HFF-Myc (cell line): ENCODE data around the gene PARD3B.

Experiments used
- DNase-seq: peaks from one replicate; pipeline ENCODE4 v3.0.0-alpha.2; 2011; ENCODE audit warnings: low read depth; ENCODE audit errors: extremely low read depth
- H3K4me3 ChIP-seq: replicated peaks from 2 replicates; pipeline ENCODE4 v1.5.1; 2011; ENCODE audit warnings: low read depth, mild to moderate bottlenecking, control low read depth, low read length
- TF ChIP-seq, protein P1 (sequence below): IDR thresholded peaks from 2 replicates; pipeline ENCODE4 v1.5.1; 2012; ENCODE audit warnings: mild to moderate bottlenecking, low read depth, low read length, control low read depth; ENCODE audit errors: missing control alignments

Gene PARD3B

DNA sequence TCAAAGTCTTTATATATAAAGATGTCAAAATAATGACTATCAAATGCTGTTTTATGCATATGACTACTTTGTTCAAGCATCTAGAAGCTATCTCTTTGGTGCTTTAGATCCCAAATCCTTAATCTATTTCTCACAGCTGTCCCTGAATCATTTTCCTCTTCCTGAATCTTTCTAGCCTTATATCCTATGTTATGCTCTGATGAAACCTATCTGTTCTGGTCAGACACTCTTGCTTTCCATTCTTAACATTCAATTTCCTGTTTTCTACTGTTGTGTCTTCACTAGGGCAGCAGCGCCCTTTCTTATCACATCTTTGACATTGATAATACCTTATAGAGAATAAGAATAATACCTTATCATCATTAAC is 6.3 kb upstream of the PARD3B start:
- TF ChIP-seq, protein P1, sequence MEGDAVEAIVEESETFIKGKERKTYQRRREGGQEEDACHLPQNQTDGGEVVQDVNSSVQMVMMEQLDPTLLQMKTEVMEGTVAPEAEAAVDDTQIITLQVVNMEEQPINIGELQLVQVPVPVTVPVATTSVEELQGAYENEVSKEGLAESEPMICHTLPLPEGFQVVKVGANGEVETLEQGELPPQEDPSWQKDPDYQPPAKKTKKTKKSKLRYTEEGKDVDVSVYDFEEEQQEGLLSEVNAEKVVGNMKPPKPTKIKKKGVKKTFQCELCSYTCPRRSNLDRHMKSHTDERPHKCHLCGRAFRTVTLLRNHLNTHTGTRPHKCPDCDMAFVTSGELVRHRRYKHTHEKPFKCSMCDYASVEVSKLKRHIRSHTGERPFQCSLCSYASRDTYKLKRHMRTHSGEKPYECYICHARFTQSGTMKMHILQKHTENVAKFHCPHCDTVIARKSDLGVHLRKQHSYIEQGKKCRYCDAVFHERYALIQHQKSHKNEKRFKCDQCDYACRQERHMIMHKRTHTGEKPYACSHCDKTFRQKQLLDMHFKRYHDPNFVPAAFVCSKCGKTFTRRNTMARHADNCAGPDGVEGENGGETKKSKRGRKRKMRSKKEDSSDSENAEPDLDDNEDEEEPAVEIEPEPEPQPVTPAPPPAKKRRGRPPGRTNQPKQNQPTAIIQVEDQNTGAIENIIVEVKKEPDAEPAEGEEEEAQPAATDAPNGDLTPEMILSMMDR: no peak
- no peak overlapping the region for H3K4me3 ChIP-seq

DNA sequence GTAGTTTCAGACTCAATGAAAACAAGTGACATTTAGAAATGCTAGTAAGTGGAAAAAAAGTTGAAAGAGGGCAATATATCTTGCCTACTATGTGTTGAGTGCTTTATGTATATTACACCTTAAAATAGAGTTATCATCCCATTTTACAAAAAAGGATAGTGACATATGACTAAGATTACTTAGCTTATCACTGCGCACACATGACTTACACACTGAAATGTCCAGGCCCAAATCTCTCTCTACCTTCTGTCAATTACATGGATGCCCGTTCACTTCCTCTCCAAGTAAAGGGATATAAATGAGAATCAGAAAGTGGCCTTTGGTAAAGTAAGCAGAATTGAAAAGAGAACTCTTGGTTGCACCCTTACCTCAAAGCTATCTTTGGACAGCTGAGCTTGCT is 3.6 kb upstream of the PARD3B start:
- no peak for DNase-seq
- TF ChIP-seq, protein P1: no peak
- no peak overlapping the region for H3K4me3 ChIP-seq

More for the DNA sequence above, 6.3 kb upstream of the PARD3B start:
- no peak for DNase-seq

DNA sequence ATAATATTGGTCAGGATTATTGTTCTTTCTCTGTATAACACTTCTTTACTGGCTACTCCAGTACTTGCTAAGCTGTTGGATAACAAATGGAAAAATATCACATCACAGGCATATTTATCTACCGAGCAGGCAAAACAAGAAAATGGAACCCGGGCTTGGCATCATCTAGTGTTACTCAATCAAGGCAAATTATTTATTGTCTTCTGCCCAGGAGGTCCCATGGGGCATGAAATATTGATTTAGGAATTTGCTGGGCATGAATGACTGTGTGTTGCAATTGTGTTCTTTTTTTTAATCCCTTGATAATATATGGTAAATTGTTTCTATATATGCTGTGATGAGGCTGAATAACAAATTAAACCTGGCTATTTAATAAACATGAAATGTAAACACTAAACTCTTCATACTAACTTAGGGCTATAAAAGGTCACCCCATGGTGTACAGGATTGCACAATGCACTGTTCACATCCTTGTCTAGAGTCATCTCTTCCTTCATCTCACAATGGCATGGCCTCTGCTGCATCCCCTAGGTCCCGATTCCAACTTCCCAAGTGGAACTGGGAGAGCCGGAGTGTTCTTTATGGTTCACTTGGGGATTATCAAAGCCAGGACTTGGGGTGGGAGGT is 2.2 kb upstream of the PARD3B start:
- DNase-seq: no peak
- TF ChIP-seq, protein P1: no peak
- H3K4me3 ChIP-seq: no peak overlapping the region

DNA sequence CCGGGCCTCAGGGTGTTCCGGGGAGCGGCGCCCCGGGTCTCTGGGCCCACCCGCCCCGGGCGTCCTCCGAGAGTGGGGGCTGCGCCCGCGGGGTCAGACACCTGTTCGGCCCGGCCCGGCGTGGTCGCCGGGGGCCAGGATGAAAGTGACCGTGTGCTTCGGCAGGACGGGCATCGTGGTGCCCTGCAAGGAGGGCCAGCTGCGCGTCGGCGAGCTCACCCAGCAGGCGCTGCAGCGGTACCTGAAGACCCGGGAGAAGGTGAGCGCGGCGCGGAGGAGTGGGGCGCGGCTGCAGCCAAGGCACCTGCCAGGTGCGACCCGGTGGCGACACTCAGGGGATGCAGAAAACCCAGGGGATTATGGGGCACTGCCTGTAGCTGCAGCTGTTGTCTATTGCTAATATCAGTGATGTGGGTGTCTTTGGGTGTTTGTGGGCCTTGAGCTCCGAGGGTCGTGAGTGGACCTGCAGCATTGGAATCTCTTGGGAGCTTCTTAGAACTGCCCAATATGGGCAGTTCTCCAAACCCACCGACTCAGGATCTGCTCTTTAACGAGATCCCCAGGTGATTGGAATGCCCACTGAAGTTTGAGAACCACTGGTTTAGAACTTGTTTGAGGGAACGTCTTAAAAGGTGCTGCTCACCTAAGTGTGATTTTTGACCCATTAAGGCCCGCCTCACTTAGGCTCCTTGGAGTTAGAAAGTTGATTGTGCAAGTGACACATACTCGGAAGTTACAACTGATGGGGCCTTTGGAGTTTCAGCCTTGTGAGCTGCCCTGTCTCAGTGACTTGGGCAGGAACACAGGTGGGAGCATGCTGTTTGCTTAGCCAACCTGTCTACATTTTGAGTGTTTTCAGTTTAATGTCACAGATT is 823 bp downstream of the PARD3B start:
- H3K4me3 ChIP-seq: peak overlapping the region; percentile 69
- TF ChIP-seq, protein P1: no peak
- no peak for DNase-seq

DNA sequence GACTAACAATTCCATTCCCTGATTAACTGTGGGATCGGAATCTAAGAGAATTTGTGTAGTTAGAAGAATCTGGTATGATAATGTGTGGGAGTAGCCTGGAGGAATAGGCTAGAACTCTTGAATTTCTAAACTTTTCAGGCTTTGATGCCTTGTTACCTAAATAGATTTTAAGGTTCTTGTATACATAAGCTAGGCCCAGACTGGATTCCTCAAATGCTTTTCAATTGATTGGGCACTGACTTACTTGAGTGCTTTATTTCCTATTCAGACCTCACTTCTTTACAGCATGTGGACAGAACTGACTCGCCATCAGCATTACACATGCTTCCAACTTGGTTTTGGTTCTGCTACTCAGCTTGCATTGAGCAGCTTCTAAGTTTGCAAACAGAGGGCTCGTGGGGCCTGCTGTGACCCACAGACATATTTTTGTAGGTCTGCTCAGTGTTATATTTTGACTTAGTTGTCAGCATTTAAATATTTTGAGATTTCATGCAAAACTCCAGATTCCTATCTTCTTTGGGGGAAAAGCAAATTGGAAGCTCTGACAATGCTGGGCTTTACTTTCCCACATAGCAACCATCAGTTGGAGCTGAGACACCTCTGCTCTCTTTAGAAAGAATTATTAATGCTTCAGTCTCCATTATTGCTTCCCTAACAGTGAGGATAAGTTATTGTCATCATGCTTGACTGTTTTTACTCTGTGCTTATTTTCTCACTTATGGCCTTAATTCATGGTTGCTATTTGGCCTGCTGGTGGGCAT is 5.7 kb downstream of the PARD3B start:
- no peak for DNase-seq
- TF ChIP-seq, protein P1: no peak
- H3K4me3 ChIP-seq: no peak overlapping the region

DNA sequence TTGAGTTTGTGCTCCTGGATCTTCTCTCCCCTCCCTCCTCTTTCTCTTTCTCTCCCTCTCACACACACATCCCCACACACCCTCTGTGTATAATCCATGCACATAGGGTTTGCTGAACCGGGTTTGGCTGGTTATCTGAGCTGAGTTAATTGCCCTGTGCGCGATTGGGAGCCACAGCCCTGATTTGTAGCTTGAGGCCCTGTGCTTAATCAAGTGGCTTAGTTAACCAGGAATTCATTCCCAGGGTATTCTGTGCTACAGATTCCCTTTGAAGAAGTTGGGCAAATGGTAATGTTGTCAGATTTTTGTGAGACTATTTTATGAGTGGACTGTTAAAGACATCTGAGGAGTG is 6.2 kb downstream of the PARD3B start:
- TF ChIP-seq, protein P1: no peak
- H3K4me3 ChIP-seq: no peak overlapping the region
- no peak for DNase-seq
